ENCODE data around the gene ANKRD55.

DNA sequence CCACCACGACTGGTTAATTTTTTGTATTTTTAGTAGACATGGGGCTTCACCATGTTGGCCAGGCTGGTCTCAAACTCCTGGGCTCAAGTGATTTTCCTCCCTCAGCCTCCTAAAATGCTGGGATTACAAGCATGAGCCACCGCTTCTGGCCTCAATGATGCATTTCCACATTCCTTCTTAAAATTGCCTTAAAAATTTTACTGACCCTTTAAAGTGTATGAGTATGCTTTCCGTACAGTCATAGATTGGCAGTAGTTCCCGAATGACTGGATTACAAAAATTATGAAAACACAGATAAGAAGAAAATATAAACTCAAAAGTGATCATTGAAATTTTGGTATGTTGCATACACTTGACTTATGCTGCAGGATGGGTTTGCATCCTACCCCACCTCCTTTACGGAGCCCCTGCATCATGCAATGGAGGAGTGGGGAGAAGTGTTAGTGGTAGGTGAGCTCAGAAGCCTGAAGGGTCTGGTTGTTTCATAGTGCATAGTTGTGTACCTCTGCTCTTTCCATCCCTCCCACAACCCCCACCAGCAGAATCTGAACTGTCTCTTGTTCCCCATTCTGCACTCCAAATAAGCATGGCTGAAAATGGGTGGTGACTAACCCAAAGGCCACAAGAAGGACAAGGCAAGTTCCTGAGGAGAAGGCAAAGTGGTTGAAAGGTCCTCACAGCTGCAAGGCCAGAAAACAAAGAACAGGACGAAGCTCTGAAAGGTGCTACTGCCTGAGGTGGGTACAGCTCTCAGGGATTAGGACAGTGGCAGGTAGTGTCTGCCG, 26.8 kb downstream of the ANKRD55 start:
- TF ChIP-seq TARDBP (IDR thresholded peaks at IDR 0.05) (no peak), HDGF (IDR thresholded peaks at IDR 0.05; ENCODE audit: borderline replicate concordance) (no peak), ARNT (IDR thresholded peaks at IDR 0.05) (no peak), SP1 (IDR thresholded peaks at IDR 0.05) (no peak), ELF4 (IDR thresholded peaks at IDR 0.05) (no peak), CTBP1 (IDR thresholded peaks at IDR 0.05; ENCODE audit: borderline replicate concordance) (no peak), FOXM1 (IDR thresholded peaks at IDR 0.05; ENCODE audit: borderline replicate concordance) (no peak), L3MBTL2 (conservative IDR thresholded peaks at IDR 0.05) (no peak), BHLHE40 (IDR thresholded peaks at IDR 0.05; ENCODE audit: borderline replicate concordance) (no peak), SUZ12 (IDR thresholded peaks at IDR 0.05) (no peak), FOXA1 (IDR thresholded peaks at IDR 0.05) (no peak)

Measured in HEK293T (cell line).